Tibial artery (tissue), 4 donors: ENCODE results near the gene NUCKS1.

ENCODE experiments used
- DNase-seq, 2 donors: peaks; one replicate each; pipeline ENCODE4 v3.0.0-alpha.2; 2019
- H3K27ac ChIP-seq, 2 donors: fragments of 200-600 bp; sonication (generic) in 1 of 2; 1 replicate in 1 of 2; 2 replicates in 1 of 2; pipeline ENCODE4 v1.5.1; 2018 to 2019; ENCODE audit warnings: mild to moderate bottlenecking in 1 of 2
- H3K27me3 ChIP-seq, 2 donors: fragments of 200-600 bp; sonication (generic) in 1 of 2; one replicate each; pipeline versions ENCODE4 v1.5.1 to v1.6.0; 2016 to 2019
- H3K36me3 ChIP-seq, 3 donors: fragments of 200-600 bp; sonication (generic) in 2 of 3; one replicate each; pipeline ENCODE4 v1.5.1; 2016 to 2019; ENCODE audit warnings: mild to moderate bottlenecking in 2 of 3
- H3K4me1 ChIP-seq, 4 donors: fragments of 200-600 bp; sonication (generic) in 2 of 4; 1 replicate in 3 of 4; 2 replicates in 1 of 4; pipeline ENCODE4 v1.5.1; 2016 to 2019
- H3K4me3 ChIP-seq, 2 donors: fragments of 200-600 bp; sonication (generic) in 1 of 2; 1 replicate in 1 of 2; 2 replicates in 1 of 2; pipeline ENCODE4 v1.5.1; 2018 to 2019; ENCODE audit warnings: mild to moderate bottlenecking in 2 of 2
- H3K9me3 ChIP-seq, 3 donors: fragments of 200-600 bp; sonication (generic) in 1 of 3; one replicate each; pipeline ENCODE4 v1.5.1; 2016 to 2019
- CTCF ChIP-seq, 2 experiments: fragments of 200-600 bp in 1 of 2; fragments of 450-650 bp in 1 of 2; IDR thresholded peaks; one replicate each; pipeline ENCODE4 v1.5.1; 2017 to 2019; ENCODE audit warnings: antibody characterized with exemption in 2 of 2, mild to moderate bottlenecking in 1 of 2, moderate library complexity in 1 of 2
- intact Hi-C: fragments of 100-400 bp; cut with DNase I; formaldehyde crosslinking; loops from one replicate; pipeline ENCODE4 v1.15.0; 2023; ENCODE audit warnings: low total_unique reads

Gene NUCKS1

GRCh38 chr1:205741681-205742080 is 8.3 kb downstream of the NUCKS1 start:
- H3K4me3 ChIP-seq: no peak overlapping the region
- H3K27ac ChIP-seq: no peak overlapping the region
- peaks cover 0 to 74% (median 32%) of the 10 kb centered on the region in 4 donors for H3K4me1 ChIP-seq
- H3K9me3 ChIP-seq: no peaks in the 10 kb centered on the region
- H3K36me3 ChIP-seq: peaks cover 0 to 7% (median 5%) of the 10 kb centered on the region in 3 donors
- H3K27me3 ChIP-seq: no peaks in the 10 kb centered on the region
- intact Hi-C loops: no loop called here
- DNase-seq: no peak
- TF ChIP-seq CTCF (IDR thresholded peaks at IDR 0.05): no peak

GRCh38 chr1:205739348-205740160 is 10.4 kb downstream of the NUCKS1 start:
- no peak for TF ChIP-seq CTCF (IDR thresholded peaks at IDR 0.05)
- intact Hi-C loops: no loop called here
- no peak overlapping the region for H3K27ac ChIP-seq

GRCh38 chr1:205735218-205735617 is 14.8 kb downstream of the NUCKS1 start:
- Histone ChIP-seq H3K4me3 (no peak overlapping the region), H3K9me3 (no peaks in the 10 kb centered on the region), H3K36me3 (peaks cover 0 to 8% (median 7%) of the 10 kb centered on the region in 3 donors), H3K4me1 (peaks cover 0 to 50% (median 15%) of the 10 kb centered on the region in 4 donors), H3K27ac (no peak overlapping the region), H3K27me3 (no peaks in the 10 kb centered on the region)
- TF ChIP-seq CTCF (IDR thresholded peaks at IDR 0.05): no peak
- DNase-seq: no peak
- intact Hi-C loops: no loop called here

More at GRCh38 chr1:205739348-205740160, 10.4 kb downstream of the NUCKS1 start:
- H3K27me3 ChIP-seq: no peaks in the 10 kb centered on the region
- DNase-seq: no peak
- H3K4me3 ChIP-seq: no peak overlapping the region
- H3K4me1 ChIP-seq: peaks cover 0 to 60% (median 22%) of the 10 kb centered on the region in 4 donors
- H3K9me3 ChIP-seq: no peaks in the 10 kb centered on the region
- peaks cover 0 to 14% (median 7%) of the 10 kb centered on the region in 3 donors for H3K36me3 ChIP-seq

GRCh38 chr1:205733438-205734175 is 16.4 kb downstream of the NUCKS1 start:
- peaks cover 0 to 42% (median 12%) of the 10 kb centered on the region in 4 donors for H3K4me1 ChIP-seq
- no peak overlapping the region for H3K27ac ChIP-seq
- H3K9me3 ChIP-seq: no peaks in the 10 kb centered on the region
- no peak overlapping the region for H3K4me3 ChIP-seq
- H3K27me3 ChIP-seq: no peaks in the 10 kb centered on the region
- DNase-seq: no peak
- H3K36me3 ChIP-seq: peaks cover 6 to 15% (median 9%) of the 10 kb centered on the region in 3 donors
- intact Hi-C loops: no loop called here
- TF ChIP-seq CTCF (IDR thresholded peaks at IDR 0.05): no peak

- Histone ChIP-seq H3K27me3 (no peaks in the 10 kb centered on the region), H3K36me3 (peaks cover 15 to 28% (median 22%) of the 10 kb centered on the region in 3 donors), H3K4me1 (peaks cover 0 to 28% (median 8%) of the 10 kb centered on the region in 4 donors), H3K27ac (no peak overlapping the region), H3K9me3 (no peaks in the 10 kb centered on the region), H3K4me3 (no peak overlapping the region)
- intact Hi-C loops: no loop called here
- DNase-seq: no peak
- TF ChIP-seq CTCF (IDR thresholded peaks at IDR 0.05): no peak
Measured at GRCh38 chr1:205729945-205730610, 19.9 kb downstream of the NUCKS1 start.
